Body of pancreas (tissue), 4 donors: ENCODE measurements around the gene SRD5A1. TPM values are rescaled to one million over a fixed set of nuclear protein-coding genes. Genes with fewer than 3 reads are reported as not detected.

ENCODE experiments used
- ATAC-seq: fragments of 150-250 bp; one replicate; pipeline ENCODE4 v1.9.1; 2016
- DNase-seq, 4 donors: peaks; one replicate each; pipeline ENCODE4 v3.0.0-alpha.2; 2019
- H3K27ac ChIP-seq, 4 donors: fragments of 200-600 bp; sonication (generic); 1 replicate in 3 of 4; 2 replicates in 1 of 4; pipeline versions ENCODE4 v1.5.1 to v1.6.1; 2016 to 2019; ENCODE audit warnings: mild to moderate bottlenecking in 1 of 4, mixed read lengths in 1 of 4, moderate library complexity in 1 of 4
- H3K27me3 ChIP-seq, 2 donors: fragments of 200-600 bp; sonication (generic); one replicate each; pipeline ENCODE4 v1.6.0; 2016; ENCODE audit warnings: mild to moderate bottlenecking in 1 of 2
- H3K36me3 ChIP-seq, 2 donors: fragments of 200-600 bp; sonication (generic); replicated peaks in 1 of 2; 2 replicates each; pipeline ENCODE4 v1.5.1; 2016; ENCODE audit warnings: low read depth in 2 of 2; ENCODE audit not compliant: insufficient read depth in 1 of 2
- H3K4me1 ChIP-seq: fragments of 200-600 bp; sonication (generic); one replicate; pipeline ENCODE4 v1.6.0; 2016
- H3K4me3 ChIP-seq, 2 donors: fragments of 200-600 bp; sonication (generic); 1 replicate in 1 of 2; 2 replicates in 1 of 2; pipeline ENCODE4 v1.5.1; 2016 to 2019
- H3K9me3 ChIP-seq, 3 donors: fragments of 200-600 bp; sonication (generic); 1 replicate in 2 of 3; 2 replicates in 1 of 3; pipeline ENCODE4 v1.5.1; 2016
- CTCF ChIP-seq, 7 experiments: fragments of 450-650 bp in 4 of 7; fragments of 200-600 bp in 3 of 7; sonication (generic) in 3 of 7; IDR thresholded peaks; one replicate each; pipeline ENCODE4 v1.5.1; 2016 to 2019; ENCODE audit warnings: antibody characterized with exemption in 7 of 7
- POLR2A ChIP-seq, 3 donors: fragments of 450-650 bp; IDR thresholded peaks; one replicate each; pipeline ENCODE4 v1.6.1; 2016; ENCODE audit warnings: antibody characterized with exemption in 3 of 3, mild to moderate bottlenecking in 2 of 3
- WGBS, 2 donors: methylation state at CpG; one replicate each; pipeline ENCODE4 v1.1.5; 2017; 5-methylcytosine and 5-hydroxymethylcytosine counted together
- intact Hi-C: fragments of 100-400 bp; cut with DNase I; formaldehyde crosslinking; loops from one replicate; pipeline ENCODE4 v1.15.1; 2023
- total RNA-seq, 2 donors: library from RNA; depleted of rRNA; stranded (reverse); fragments of >200 nt; gene quantifications; one replicate each; pipeline ENCODE4 v1.1.0, GENCODE V29; 2016

Gene SRD5A1
- total RNA-seq, 2 donors from 2014 or later = 1.6 to 4.2 TPM

- H3K36me3 ChIP-seq = peaks cover 16 to 46% of the 10 kb centered on the region in 2 donors
- 81 to 83% methylated on average over 6 of the region's 6 CpGs for WGBS, 2 donors
- no peak for DNase-seq
- H3K9me3 ChIP-seq = no peaks in the 10 kb centered on the region
- intact Hi-C loops = no loop called here
- TF ChIP-seq POLR2A (IDR thresholded peaks at IDR 0.05) (no peak), CTCF (IDR thresholded peaks at IDR 0.05) (no peak)
- H3K4me1 ChIP-seq = no peaks in the 10 kb centered on the region
- H3K27me3 ChIP-seq = no peaks in the 10 kb centered on the region
- no peak for ATAC-seq
- no peak overlapping the region for H3K4me3 ChIP-seq
- no peak overlapping the region for H3K27ac ChIP-seq
These were observed 16.6 kb upstream of the SRD5A1 start for GRCh38 chr5:6616632-6617031.

- intact Hi-C loops = no loop called here
- ATAC-seq = no peak
- TF ChIP-seq CTCF (IDR thresholded peaks at IDR 0.05) (no peak), POLR2A (IDR thresholded peaks at IDR 0.05) (no peak)
- DNase-seq = no peak
- WGBS, 2 donors = 88 to 94% methylated on average over 4 of the region's 4 CpGs
- Histone ChIP-seq H3K27ac (no peak overlapping the region), H3K27me3 (no peaks in the 10 kb centered on the region), H3K9me3 (no peaks in the 10 kb centered on the region), H3K36me3 (peaks cover 17 to 35% of the 10 kb centered on the region in 2 donors), H3K4me1 (no peaks in the 10 kb centered on the region), H3K4me3 (no peak overlapping the region)
These were observed 10.0 kb upstream of the SRD5A1 start for GRCh38 chr5:6623228-6623627.

- H3K27me3 ChIP-seq = no peaks in the 10 kb centered on the region
- no peak overlapping the region for H3K27ac ChIP-seq
- H3K4me1 ChIP-seq = no peaks in the 10 kb centered on the region
- DNase-seq (no peak), ATAC-seq (no peak)
- intact Hi-C loops = no loop called here
- no peaks in the 10 kb centered on the region for H3K9me3 ChIP-seq
- no peak for TF ChIP-seq CTCF (IDR thresholded peaks at IDR 0.05)
- TF ChIP-seq POLR2A (IDR thresholded peaks at IDR 0.05) = no peak
- no peak overlapping the region for H3K4me3 ChIP-seq
- peaks cover 17 to 35% of the 10 kb centered on the region in 2 donors for H3K36me3 ChIP-seq
- WGBS, 2 donors = 95 to 96% methylated on average over 3 of the region's 3 CpGs
These were observed 9.3 kb upstream of the SRD5A1 start for GRCh38 chr5:6623941-6624340.

GRCh38 chr5:6626508-6626907 is 6.7 kb upstream of the SRD5A1 start:
- TF ChIP-seq POLR2A (IDR thresholded peaks at IDR 0.05) = no peak
- TF ChIP-seq CTCF (IDR thresholded peaks at IDR 0.05) = no peak
- Histone ChIP-seq H3K27me3 (no peaks in the 10 kb centered on the region), H3K36me3 (peaks cover 8 to 24% of the 10 kb centered on the region in 2 donors), H3K9me3 (no peaks in the 10 kb centered on the region), H3K4me3 (no peak overlapping the region), H3K4me1 (peaks cover 6% of the 10 kb centered on the region), H3K27ac (no peak overlapping the region)
- ATAC-seq (no peak), DNase-seq (no peak)
- intact Hi-C loops = no loop called here
- 91 to 94% methylated on average over 10 of the region's 10 CpGs for WGBS, 2 donors

- Histone ChIP-seq H3K27me3 (no peaks in the 10 kb centered on the region), H3K27ac (no peak overlapping the region), H3K4me1 (peaks cover 18% of the 10 kb centered on the region), H3K36me3 (peaks cover 0 to 7% of the 10 kb centered on the region in 2 donors), H3K4me3 (no peak overlapping the region), H3K9me3 (no peaks in the 10 kb centered on the region)
- no peak for ATAC-seq
- WGBS, 2 donors = 89 to 92% methylated on average over 4 of the region's 4 CpGs
- TF ChIP-seq POLR2A (IDR thresholded peaks at IDR 0.05) = no peak
- TF ChIP-seq CTCF (IDR thresholded peaks at IDR 0.05) = no peak
- no peak for DNase-seq
- intact Hi-C loops = no loop called here
These were observed 1.8 kb upstream of the SRD5A1 start for GRCh38 chr5:6631441-6631840.
